IPS DF 6.9 (cell line): ENCODE data around the gene CHN2.
"Not testable (repeated sequence)": the region's sequence is repeated elsewhere in the genome, so short reads cannot be mapped to it uniquely, and the experiment has no call there.

Experiments used
- DNase-seq: peaks from one replicate; pipeline ENCODE4 v3.0.0-alpha.2; 2013; ENCODE audit warnings: low read depth, low spot score
- H3K27ac ChIP-seq: one replicate; pipeline ENCODE4 v1.5.1; 2013; ENCODE audit warnings: low read length, control low read depth
- H3K27me3 ChIP-seq: 2 replicates; pipeline ENCODE4 v1.6.1; 2013; ENCODE audit warnings: mild to moderate bottlenecking, low read length; ENCODE audit not compliant: control insufficient read depth, insufficient read depth
- H3K36me3 ChIP-seq: 2 replicates; pipeline ENCODE4 v1.6.1; 2013; ENCODE audit warnings: low read length; ENCODE audit not compliant: control insufficient read depth, insufficient read depth
- H3K4me1 ChIP-seq: 2 replicates; pipeline ENCODE4 v1.6.1; 2013; ENCODE audit warnings: low read length; ENCODE audit not compliant: control insufficient read depth, insufficient read depth
- H3K4me3 ChIP-seq: 2 replicates; pipeline ENCODE4 v1.5.1; 2013; ENCODE audit warnings: mild to moderate bottlenecking, low read length
- H3K9me3 ChIP-seq: 2 replicates; pipeline ENCODE4 v1.6.1; 2013; ENCODE audit warnings: low read length, inconsistent platforms; ENCODE audit not compliant: control insufficient read depth, insufficient read depth
- WGBS: extraction: QIAGEN DNeasy Blood & Tissue Kit; methylation state at CpG from one replicate; pipeline ENCODE4 v1.1.7; 2013; ENCODE audit warnings: mixed read lengths, missing lambda C conversion rate; ENCODE audit not compliant: insufficient read length, insufficient coverage; 5-methylcytosine and 5-hydroxymethylcytosine counted together

Gene CHN2

GRCh38 chr7:29255199-29255878, 60.8 kb downstream of the CHN2 start:
- no peaks in the 10 kb centered on the region for H3K9me3 ChIP-seq
- H3K4me3 ChIP-seq = no peak overlapping the region; the same call in 1 of the 2 replicates
- WGBS = no CpG with 5 or more reads among the region's 6 CpGs
- no peaks in the 10 kb centered on the region for H3K27me3 ChIP-seq
- H3K36me3 ChIP-seq = no peaks in the 10 kb centered on the region
- no peaks in the 10 kb centered on the region for H3K4me1 ChIP-seq
- no peak for DNase-seq
- no peak overlapping the region for H3K27ac ChIP-seq

- Histone ChIP-seq H3K27ac (no peak overlapping the region), H3K36me3 (no peaks in the 10 kb centered on the region), H3K4me1 (no peaks in the 10 kb centered on the region), H3K9me3 (no peaks in the 10 kb centered on the region), H3K4me3 (no peak overlapping the region), H3K27me3 (no peaks in the 10 kb centered on the region)
- no peak for DNase-seq
- WGBS = no CpG with 5 or more reads among the region's 5 CpGs
These were observed 61.5 kb downstream of the CHN2 start for GRCh38 chr7:29255906-29256692.

GRCh38 chr7:29256693-29257002, 62.1 kb downstream of the CHN2 start:
- H3K9me3 ChIP-seq = no peaks in the 10 kb centered on the region
- H3K4me3 ChIP-seq = no peak overlapping the region
- no peak overlapping the region for H3K27ac ChIP-seq
- H3K4me1 ChIP-seq = no peaks in the 10 kb centered on the region
- H3K36me3 ChIP-seq = no peaks in the 10 kb centered on the region
- no peak for DNase-seq
- no CpG with 5 or more reads among the region's 5 CpGs for WGBS
- H3K27me3 ChIP-seq = no peaks in the 10 kb centered on the region

GRCh38 chr7:29258951-29259350, 64.4 kb downstream of the CHN2 start:
- H3K27me3 ChIP-seq = no peaks in the 10 kb centered on the region
- no peaks in the 10 kb centered on the region for H3K9me3 ChIP-seq
- no peaks in the 10 kb centered on the region for H3K36me3 ChIP-seq
- no peaks in the 10 kb centered on the region for H3K4me1 ChIP-seq
- WGBS = no CpG with 5 or more reads among the region's 3 CpGs
- H3K27ac ChIP-seq = no peak overlapping the region
- DNase-seq = no peak
- no peak overlapping the region for H3K4me3 ChIP-seq

GRCh38 chr7:29262191-29262917, 67.8 kb downstream of the CHN2 start:
- no peak for DNase-seq
- peaks cover 1% of the 10 kb centered on the region; the same call in 1 of the 2 replicates for H3K4me1 ChIP-seq
- no peaks in the 10 kb centered on the region for H3K9me3 ChIP-seq
- H3K4me3 ChIP-seq = no peak overlapping the region
- no peak overlapping the region for H3K27ac ChIP-seq
- H3K27me3 ChIP-seq = no peaks in the 10 kb centered on the region
- no CpG with 5 or more reads among the region's 2 CpGs for WGBS
- H3K36me3 ChIP-seq = no peaks in the 10 kb centered on the region

GRCh38 chr7:29263601-29264207, 69.1 kb downstream of the CHN2 start:
- WGBS = no CpG with 5 or more reads among the region's 44 CpGs
- DNase-seq, H3K4me3 ChIP-seq, H3K36me3 ChIP-seq, H3K4me1 ChIP-seq, H3K9me3 ChIP-seq, H3K27ac ChIP-seq, H3K27me3 ChIP-seq: not testable (repeated sequence)

GRCh38 chr7:29265208-29265923, 70.8 kb downstream of the CHN2 start:
- no peaks in the 10 kb centered on the region for H3K27me3 ChIP-seq
- DNase-seq = no peak
- H3K9me3 ChIP-seq = no peaks in the 10 kb centered on the region
- no peaks in the 10 kb centered on the region for H3K36me3 ChIP-seq
- peaks cover 1% of the 10 kb centered on the region; the same call in 1 of the 2 replicates for H3K4me1 ChIP-seq
- WGBS = no CpG with 5 or more reads among the region's 6 CpGs
- no peak overlapping the region for H3K27ac ChIP-seq
- H3K4me3 ChIP-seq = no peak overlapping the region

GRCh38 chr7:29269935-29270334, 75.4 kb downstream of the CHN2 start:
- H3K4me3 ChIP-seq = no peak overlapping the region
- no CpG with 5 or more reads among the region's 1 CpG for WGBS
- no peak for DNase-seq
- no peaks in the 10 kb centered on the region for H3K36me3 ChIP-seq
- H3K9me3 ChIP-seq = no peaks in the 10 kb centered on the region
- H3K27me3 ChIP-seq = no peaks in the 10 kb centered on the region
- peaks cover 4% of the 10 kb centered on the region for H3K4me1 ChIP-seq
- no peak overlapping the region for H3K27ac ChIP-seq

GRCh38 chr7:29270594-29271318, 76.2 kb downstream of the CHN2 start:
- no peak for DNase-seq
- Histone ChIP-seq H3K9me3 (no peaks in the 10 kb centered on the region), H3K27ac (no peak overlapping the region), H3K4me1 (peaks cover 4% of the 10 kb centered on the region; the same call in 1 of the 2 replicates), H3K27me3 (no peaks in the 10 kb centered on the region), H3K4me3 (no peak overlapping the region), H3K36me3 (no peaks in the 10 kb centered on the region)
- no CpG with 5 or more reads among the region's 4 CpGs for WGBS
